Endothelial cell of umbilical vein (primary cell): Measurements from ENCODE around the gene APBB2. TPM values are rescaled to one million over a fixed set of nuclear protein-coding genes. Genes with fewer than 3 reads are reported as not detected.

Experiments
- BruUV-seq: library from RNA; stranded (reverse); fragments of 400-500 nt; replicated peaks from 2 replicates; lab custom pipeline; 2021; lab: Mats Ljungman, UMichigan
- CTCF ChIA-PET: fragments of 300-600, 350-600 bp; sonication (Branson Sonifier 250); formaldehyde crosslinking; loops from one replicate; lab custom pipeline; 2021; ENCODE audit warnings: antibody characterized with exemption, inconsistent platforms; lab: Charles Lee
- POLR2A ChIA-PET: fragments of 300-600, 350-600 bp; sonication (Branson Sonifier 250); formaldehyde crosslinking; loops from one replicate; lab custom pipeline; 2021; ENCODE audit warnings: antibody characterized with exemption, inconsistent platforms; lab: Charles Lee
- DNase-seq: peaks from one replicate; pipeline ENCODE4 v3.0.0-alpha.2; 2011; ENCODE audit warnings: low read depth, low spot score
- FAIRE-seq: peaks from 2 replicates; lab custom pipeline; 2011; peaks lifted over from hg19 to GRCh38; lab: Jason Lieb, UNC
- H2AFZ ChIP-seq: 2 replicates; pipeline ENCODE4 v1.6.0; 2012; ENCODE audit warnings: low read depth, low read length, control low read depth, inconsistent platforms
- H3K27ac ChIP-seq: 2 replicates; pipeline ENCODE4 v1.5.1; 2011; ENCODE audit warnings: low read depth, mild to moderate bottlenecking, control low read depth, low read length, moderate library complexity; ENCODE audit not compliant: insufficient read depth
- H3K27me3 ChIP-seq, 2 experiments: 2 replicates each; pipeline versions ENCODE4 v1.6.0 to v1.6.1; 2011; ENCODE audit warnings: low read length in 2 of 2, mixed read lengths in 1 of 2; ENCODE audit not compliant: control insufficient read depth in 2 of 2, insufficient read depth in 2 of 2
- H3K36me3 ChIP-seq, 2 experiments: 2 replicates in 1 of 2; 3 replicates in 1 of 2; pipeline ENCODE4 v1.5.1; 2011; ENCODE audit warnings: low read length in 2 of 2, mild to moderate bottlenecking in 1 of 2, moderate library complexity in 1 of 2; ENCODE audit not compliant: control insufficient read depth in 2 of 2, insufficient read depth in 2 of 2; ENCODE audit errors: extremely low read depth in 1 of 2
- H3K4me1 ChIP-seq: 3 replicates; pipeline ENCODE4 v1.5.1; 2011; ENCODE audit warnings: mild to moderate bottlenecking, low read length; ENCODE audit not compliant: control insufficient read depth, insufficient read depth; ENCODE audit errors: extremely low read depth
- H3K4me2 ChIP-seq: 2 replicates; pipeline ENCODE4 v1.6.1; 2011; ENCODE audit warnings: low read length, control low read depth, mixed read lengths; ENCODE audit not compliant: insufficient read depth
- H3K4me3 ChIP-seq, 3 experiments: fragments of 200-600 bp in 1 of 3; sonication (generic), shearing (Covaris generic) in 1 of 3; replicated peaks in 1 of 3; 2 replicates each; pipeline ENCODE4 v1.5.1; 2011 to 2016; ENCODE audit warnings: control low read depth in 3 of 3, low read length in 3 of 3, mild to moderate bottlenecking in 2 of 3, inconsistent platforms in 1 of 3, low read depth in 1 of 3, moderate library complexity in 1 of 3; ENCODE audit not compliant: insufficient read depth in 1 of 3
- H3K79me2 ChIP-seq: 2 replicates; pipeline ENCODE4 v1.6.0; 2012; ENCODE audit warnings: low read length, inconsistent platforms; ENCODE audit not compliant: control insufficient read depth, insufficient read depth
- H3K9ac ChIP-seq: replicated peaks from 2 replicates; pipeline ENCODE3; 2011; ENCODE audit warnings: low read length, control low read depth; ENCODE audit not compliant: insufficient read depth; ENCODE audit errors: extremely low read depth
- H3K9me1 ChIP-seq: replicated peaks from 3 replicates; pipeline ENCODE4 v1.6.0; 2011; ENCODE audit warnings: mild to moderate bottlenecking, low read length; ENCODE audit not compliant: control insufficient read depth, insufficient read depth; ENCODE audit errors: extremely low read depth
- H3K9me3 ChIP-seq: replicated peaks from 2 replicates; pipeline ENCODE4 v1.5.1; 2012; ENCODE audit warnings: low read length, inconsistent platforms; ENCODE audit not compliant: control insufficient read depth, insufficient read depth
- H4K20me1 ChIP-seq: replicated peaks from 2 replicates; pipeline ENCODE3; 2011; ENCODE audit warnings: mild to moderate bottlenecking, low read length; ENCODE audit not compliant: control insufficient read depth, insufficient read depth; ENCODE audit errors: extremely low read depth
- CTCF ChIP-seq, 2 donors: IDR thresholded peaks; 1 replicate in 1 of 2; 2 replicates in 1 of 2; pipeline ENCODE4 v1.5.1; 2011; ENCODE audit warnings: low read length in 2 of 2, mild to moderate bottlenecking in 2 of 2, moderate library complexity in 2 of 2, control low read depth in 1 of 2, inconsistent platforms in 1 of 2, low read depth in 1 of 2; ENCODE audit not compliant: insufficient read depth in 1 of 2; ENCODE audit errors: extremely low read depth in 1 of 2
- EZH2 ChIP-seq: IDR thresholded peaks from 2 replicates; pipeline ENCODE4 v1.6.1; 2012; ENCODE audit warnings: borderline replicate concordance, low read depth, mild to moderate bottlenecking, moderate library complexity, low read length, inconsistent platforms; ENCODE audit not compliant: severe bottlenecking
- FOS ChIP-seq: IDR thresholded peaks from 2 replicates; pipeline ENCODE4 v1.6.1; 2011; ENCODE audit warnings: mild to moderate bottlenecking, low read length, moderate library complexity, borderline replicate concordance; ENCODE audit not compliant: insufficient read depth
- GATA2 ChIP-seq: IDR thresholded peaks from 2 replicates; pipeline ENCODE4 v1.7.0; 2011; ENCODE audit warnings: low read depth, mild to moderate bottlenecking, moderate library complexity, mixed read lengths, low read length; ENCODE audit not compliant: insufficient read length, insufficient read depth
- JUN ChIP-seq: IDR thresholded peaks from 2 replicates; pipeline ENCODE4 v1.6.1; 2011; ENCODE audit warnings: borderline replicate concordance, low read depth; ENCODE audit not compliant: insufficient read length, insufficient read depth
- MYC ChIP-seq: IDR thresholded peaks from one replicate; pipeline ENCODE4 v1.6.1; 2011; ENCODE audit warnings: mild to moderate bottlenecking, low read depth, low read length
- POLR2A ChIP-seq: IDR thresholded peaks from 2 replicates; pipeline ENCODE4 v1.6.1; 2012; ENCODE audit warnings: low read depth, mild to moderate bottlenecking, control low read depth, low read length
- POLR2AphosphoS5 ChIP-seq: IDR thresholded peaks from 2 replicates; pipeline ENCODE4 v1.6.1; 2012; ENCODE audit warnings: low read depth, mild to moderate bottlenecking, control low read depth, low read length, moderate library complexity; ENCODE audit not compliant: insufficient read depth
- dilution Hi-C: fragments of 300-500 bp; cut with MboI; formaldehyde crosslinking; loops from one replicate; pipeline ENCODE4 v1.15.0; 2019; ENCODE audit warnings: low sequenced_read_pairs; ENCODE audit not compliant: extremely low pct_ligation_motif_present
- intact Hi-C: fragments of 100-400 bp; cut with micrococcal nuclease; formaldehyde crosslinking; loops from one replicate; pipeline ENCODE4 v1.10.0; 2022
- polyA plus RNA-seq, 4 experiments: library from polyadenylated mRNA; depleted of rRNA in 3 of 4; stranded (reverse) in 3 of 4; unstranded in 1 of 4; fragments of >200 nt; gene quantifications; 2 replicates each; pipeline versions ENCODE4 v1.2.1 to v1.2.3, GENCODE V29; 2011 to 2012; ENCODE audit warnings: missing spikeins in 1 of 4
- total RNA-seq: library from RNA; stranded (reverse); gene quantifications from 2 replicates; pipeline ENCODE4 v1.2.3, GENCODE V29; 2021
- TF ChIP-seq, protein P1 (sequence below): IDR thresholded peaks from 2 replicates; pipeline ENCODE4 v1.6.1; 2011; ENCODE audit not compliant: insufficient read depth, insufficient read length

Gene APBB2
- total and polyA plus RNA-seq, 2 donors (not counting 3 experiments of a cell fraction or from before 2014, with no cell fraction given) = 79.8 to 124 TPM

DNA sequence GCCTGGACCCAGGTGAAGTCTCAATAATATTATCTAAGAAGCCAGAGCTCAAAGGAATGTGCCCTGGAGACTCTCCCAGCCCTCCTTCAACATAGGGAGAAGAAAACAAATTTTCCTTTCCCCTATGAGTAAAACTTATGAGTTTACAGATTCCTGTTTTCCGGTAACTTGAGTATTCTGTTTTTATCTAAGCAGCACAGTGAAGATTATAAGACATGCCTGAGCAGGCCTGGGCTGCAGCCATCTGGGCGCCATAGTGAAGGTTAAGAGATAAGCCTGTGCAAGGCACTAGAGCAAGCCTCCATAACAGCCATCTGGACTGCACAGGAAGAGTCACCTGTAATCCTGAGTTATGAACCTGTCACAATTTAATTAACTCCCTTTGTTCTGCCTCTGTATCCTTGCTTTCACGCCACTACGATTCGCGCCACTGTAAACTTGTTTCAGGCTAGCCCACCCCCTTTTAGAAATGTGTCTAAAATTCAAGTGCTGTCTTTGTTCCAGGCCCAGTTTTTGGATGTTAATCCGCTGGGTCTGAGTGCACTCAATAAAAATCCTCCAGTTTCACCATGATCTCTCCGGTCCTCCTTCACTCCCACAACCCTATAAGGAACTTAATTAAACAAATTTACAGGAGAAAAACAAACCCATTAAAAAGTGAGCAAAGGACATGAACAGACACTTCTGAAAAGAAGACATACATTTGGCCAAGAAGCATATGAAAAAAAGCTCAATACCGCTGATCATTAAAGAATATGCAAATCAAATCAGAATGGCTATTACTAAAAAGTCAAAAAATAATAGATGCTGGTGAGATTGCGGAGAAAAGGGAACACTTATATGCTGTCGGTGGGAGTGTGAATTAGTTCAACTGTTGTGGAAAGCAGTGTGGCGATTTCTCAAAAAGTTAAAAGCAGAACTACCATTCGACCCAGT lies 189.5 kb downstream of the APBB2 start:
- POLR2A ChIA-PET = no interaction called here
- Histone ChIP-seq H3K27ac (no peak overlapping the region), H3K9me1 (no peaks in the 10 kb centered on the region), H3K4me1 (peaks cover 15% of the 10 kb centered on the region), H2AFZ (no peak overlapping the region), H3K79me2 (peaks cover 50% of the 10 kb centered on the region), H3K4me2 (no peak overlapping the region), H3K27me3 (no peaks in the 10 kb centered on the region), H4K20me1 (no peaks in the 10 kb centered on the region), H3K36me3 (peaks cover 0 to 6% of the 10 kb centered on the region in 2 experiments), H3K4me3 (no peak overlapping the region), H3K9ac (no peak overlapping the region), H3K9me3 (peaks cover 13% of the 10 kb centered on the region)
- no peak for TF ChIP-seq GATA2
- TF ChIP-seq POLR2A = no peak
- TF ChIP-seq, protein P1, sequence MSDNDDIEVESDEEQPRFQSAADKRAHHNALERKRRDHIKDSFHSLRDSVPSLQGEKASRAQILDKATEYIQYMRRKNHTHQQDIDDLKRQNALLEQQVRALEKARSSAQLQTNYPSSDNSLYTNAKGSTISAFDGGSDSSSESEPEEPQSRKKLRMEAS = no peak
- TF ChIP-seq MYC = no peak
- no peak for TF ChIP-seq JUN
- no peak for TF ChIP-seq POLR2AphosphoS5
- TF ChIP-seq CTCF (IDR thresholded peaks at IDR 0.05; ENCODE audit: extremely low read depth in 1 of 2, insufficient read depth in 1 of 2, low read depth in 1 of 2, low read length in 2 of 2) = no peak
- TF ChIP-seq EZH2 = no peak
- no peak for TF ChIP-seq FOS
- dilution Hi-C loops (no loop called here), intact Hi-C loops (no loop called here)
- no peak for FAIRE-seq
- DNase-seq = peak; percentile 28
- CTCF ChIA-PET = interaction anchor here (1.0 to 2.0 kb wide), 2 partner anchors 27 to 189 kb away, joined by 3 to 4 read pairs; partner anchors contain the start of gene APBB2
- BruUV-seq = no TSS peak
